Endothelial cell of umbilical vein (primary cell): ENCODE data around the gene OR56A1.

Experiments used
- CTCF ChIP-seq, 2 donors: IDR thresholded peaks; 1 replicate in 1 of 2; 2 replicates in 1 of 2; pipeline ENCODE4 v1.5.1; 2011; ENCODE audit warnings: low read length in 2 of 2, mild to moderate bottlenecking in 2 of 2, moderate library complexity in 2 of 2, control low read depth in 1 of 2, inconsistent platforms in 1 of 2, low read depth in 1 of 2; ENCODE audit not compliant: insufficient read depth in 1 of 2; ENCODE audit errors: extremely low read depth in 1 of 2
- EZH2 ChIP-seq: IDR thresholded peaks from 2 replicates; pipeline ENCODE4 v1.6.1; 2012; ENCODE audit warnings: borderline replicate concordance, low read depth, mild to moderate bottlenecking, moderate library complexity, low read length, inconsistent platforms; ENCODE audit not compliant: severe bottlenecking
- JUN ChIP-seq: IDR thresholded peaks from 2 replicates; pipeline ENCODE4 v1.6.1; 2011; ENCODE audit warnings: borderline replicate concordance, low read depth; ENCODE audit not compliant: insufficient read length, insufficient read depth
- MAX ChIP-seq: IDR thresholded peaks from 2 replicates; pipeline ENCODE4 v1.6.1; 2011; ENCODE audit not compliant: insufficient read depth, insufficient read length
- MYC ChIP-seq: IDR thresholded peaks from one replicate; pipeline ENCODE4 v1.6.1; 2011; ENCODE audit warnings: mild to moderate bottlenecking, low read depth, low read length
- POLR2A ChIP-seq: IDR thresholded peaks from 2 replicates; pipeline ENCODE4 v1.6.1; 2012; ENCODE audit warnings: low read depth, mild to moderate bottlenecking, control low read depth, low read length
- POLR2AphosphoS5 ChIP-seq: IDR thresholded peaks from 2 replicates; pipeline ENCODE4 v1.6.1; 2012; ENCODE audit warnings: low read depth, mild to moderate bottlenecking, control low read depth, low read length, moderate library complexity; ENCODE audit not compliant: insufficient read depth

GRCh38 chr11:5989203-5989602 lies 41.4 kb downstream of the OR56A1 start:
- TF ChIP-seq POLR2AphosphoS5 (no peak), POLR2A (no peak), CTCF (IDR thresholded peaks at IDR 0.05; ENCODE audit: extremely low read depth in 1 of 2, insufficient read depth in 1 of 2, low read depth in 1 of 2, low read length in 2 of 2) (no peak), EZH2 (no peak), MAX (no peak), JUN (no peak), MYC (no peak)
